ENCODE results near the gene RAB14. TPM values are rescaled to one million over a fixed set of nuclear protein-coding genes. Genes with fewer than 3 reads are reported as not detected.
A peak's percentile ranks its signal among the peaks of the same experiment; 100 is the strongest.

RAB14 gene
- total and polyA plus RNA-seq, 10 of the 15 experiments (the other 5 are each of a cell fraction or from before 2014, with no cell fraction given) = 16.7 to 59.9 (median 25.4) TPM

DNA sequence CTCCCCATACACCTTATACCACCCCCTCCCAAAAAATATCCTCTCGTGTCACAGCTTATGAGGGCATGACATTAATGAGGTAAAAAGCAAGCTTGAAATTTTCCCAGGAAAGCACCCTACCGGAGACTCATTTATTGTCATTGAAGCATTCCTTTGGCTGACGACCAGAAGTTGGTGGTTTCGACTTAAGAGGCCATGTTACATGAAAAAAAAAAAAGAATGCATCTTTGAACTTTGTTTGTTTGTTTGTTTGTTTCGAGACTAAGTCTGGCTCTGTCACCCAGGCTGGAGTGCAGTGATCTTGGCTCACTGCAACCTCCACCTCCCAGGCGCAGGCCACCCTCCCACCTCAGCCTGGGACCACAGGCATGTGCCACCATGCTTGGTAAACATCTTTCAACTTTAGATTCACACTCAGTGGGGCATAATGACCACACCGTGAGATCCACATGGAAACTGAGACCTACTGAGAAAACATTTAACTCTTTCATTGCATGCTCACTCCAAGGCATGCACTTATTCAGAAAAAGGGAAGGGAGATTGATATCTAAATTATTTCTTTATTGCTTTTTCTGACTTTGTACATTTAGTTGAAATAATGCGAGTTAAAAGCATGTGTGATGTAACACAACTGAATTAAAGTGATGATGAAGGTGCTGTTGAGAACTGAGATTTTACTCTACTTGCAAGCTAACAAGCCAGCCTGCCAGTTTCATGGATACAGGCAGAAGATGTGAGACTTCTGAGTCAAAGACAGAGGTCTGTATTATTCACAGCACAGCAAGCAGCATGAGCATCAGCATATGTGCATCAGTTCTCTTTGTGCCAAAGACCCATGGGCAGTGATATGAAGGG is 5.1 kb upstream of the RAB14 start (continued):
- TF ChIP-seq, protein P1, sequence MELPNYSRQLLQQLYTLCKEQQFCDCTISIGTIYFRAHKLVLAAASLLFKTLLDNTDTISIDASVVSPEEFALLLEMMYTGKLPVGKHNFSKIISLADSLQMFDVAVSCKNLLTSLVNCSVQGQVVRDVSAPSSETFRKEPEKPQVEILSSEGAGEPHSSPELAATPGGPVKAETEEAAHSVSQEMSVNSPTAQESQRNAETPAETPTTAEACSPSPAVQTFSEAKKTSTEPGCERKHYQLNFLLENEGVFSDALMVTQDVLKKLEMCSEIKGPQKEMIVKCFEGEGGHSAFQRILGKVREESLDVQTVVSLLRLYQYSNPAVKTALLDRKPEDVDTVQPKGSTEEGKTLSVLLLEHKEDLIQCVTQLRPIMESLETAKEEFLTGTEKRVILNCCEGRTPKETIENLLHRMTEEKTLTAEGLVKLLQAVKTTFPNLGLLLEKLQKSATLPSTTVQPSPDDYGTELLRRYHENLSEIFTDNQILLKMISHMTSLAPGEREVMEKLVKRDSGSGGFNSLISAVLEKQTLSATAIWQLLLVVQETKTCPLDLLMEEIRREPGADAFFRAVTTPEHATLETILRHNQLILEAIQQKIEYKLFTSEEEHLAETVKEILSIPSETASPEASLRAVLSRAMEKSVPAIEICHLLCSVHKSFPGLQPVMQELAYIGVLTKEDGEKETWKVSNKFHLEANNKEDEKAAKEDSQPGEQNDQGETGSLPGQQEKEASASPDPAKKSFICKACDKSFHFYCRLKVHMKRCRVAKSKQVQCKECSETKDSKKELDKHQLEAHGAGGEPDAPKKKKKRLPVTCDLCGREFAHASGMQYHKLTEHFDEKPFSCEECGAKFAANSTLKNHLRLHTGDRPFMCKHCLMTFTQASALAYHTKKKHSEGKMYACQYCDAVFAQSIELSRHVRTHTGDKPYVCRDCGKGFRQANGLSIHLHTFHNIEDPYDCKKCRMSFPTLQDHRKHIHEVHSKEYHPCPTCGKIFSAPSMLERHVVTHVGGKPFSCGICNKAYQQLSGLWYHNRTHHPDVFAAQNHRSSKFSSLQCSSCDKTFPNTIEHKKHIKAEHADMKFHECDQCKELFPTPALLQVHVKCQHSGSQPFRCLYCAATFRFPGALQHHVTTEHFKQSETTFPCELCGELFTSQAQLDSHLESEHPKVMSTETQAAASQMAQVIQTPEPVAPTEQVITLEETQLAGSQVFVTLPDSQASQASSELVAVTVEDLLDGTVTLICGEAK (IDR thresholded peaks at IDR 0.05; ENCODE audit: borderline replicate concordance) = no peak
- TF ChIP-seq MEF2B (IDR thresholded peaks at IDR 0.05; ENCODE audit: partially characterized antibody, poor library complexity, severe bottlenecking) (no peak), STAT3 (IDR thresholded peaks at IDR 0.05; ENCODE audit: low read depth, low read length) (no peak), NRF1 (conservative IDR thresholded peaks at IDR 0.05; ENCODE audit: low read depth, low read length) (no peak), ZNF384 (IDR thresholded peaks at IDR 0.05; ENCODE audit: borderline replicate concordance, low read depth, low read length) (peak; percentile 27), BCL11A (IDR thresholded peaks at IDR 0.05; ENCODE audit: low read depth, low read length) (0 out of 2 replicates have a peak, but pooled peaks have one; percentile 3), FOS (IDR thresholded peaks at IDR 0.05; ENCODE audit: borderline replicate concordance, extremely low read depth, insufficient read length) (no peak), NR2F1 (conservative IDR thresholded peaks at IDR 0.05) (no peak), IRF4 (IDR thresholded peaks at IDR 0.05; ENCODE audit: low read depth, low read length) (peak; percentile 19; the same call in 1 of the 2 replicates), CHD1 (IDR thresholded peaks at IDR 0.05; ENCODE audit: low read depth, low read length) (no peak), JUNB (IDR thresholded peaks at IDR 0.05) (peak; percentile 14; the same call in 1 of the 2 replicates)
- TF ChIP-seq, protein P2, sequence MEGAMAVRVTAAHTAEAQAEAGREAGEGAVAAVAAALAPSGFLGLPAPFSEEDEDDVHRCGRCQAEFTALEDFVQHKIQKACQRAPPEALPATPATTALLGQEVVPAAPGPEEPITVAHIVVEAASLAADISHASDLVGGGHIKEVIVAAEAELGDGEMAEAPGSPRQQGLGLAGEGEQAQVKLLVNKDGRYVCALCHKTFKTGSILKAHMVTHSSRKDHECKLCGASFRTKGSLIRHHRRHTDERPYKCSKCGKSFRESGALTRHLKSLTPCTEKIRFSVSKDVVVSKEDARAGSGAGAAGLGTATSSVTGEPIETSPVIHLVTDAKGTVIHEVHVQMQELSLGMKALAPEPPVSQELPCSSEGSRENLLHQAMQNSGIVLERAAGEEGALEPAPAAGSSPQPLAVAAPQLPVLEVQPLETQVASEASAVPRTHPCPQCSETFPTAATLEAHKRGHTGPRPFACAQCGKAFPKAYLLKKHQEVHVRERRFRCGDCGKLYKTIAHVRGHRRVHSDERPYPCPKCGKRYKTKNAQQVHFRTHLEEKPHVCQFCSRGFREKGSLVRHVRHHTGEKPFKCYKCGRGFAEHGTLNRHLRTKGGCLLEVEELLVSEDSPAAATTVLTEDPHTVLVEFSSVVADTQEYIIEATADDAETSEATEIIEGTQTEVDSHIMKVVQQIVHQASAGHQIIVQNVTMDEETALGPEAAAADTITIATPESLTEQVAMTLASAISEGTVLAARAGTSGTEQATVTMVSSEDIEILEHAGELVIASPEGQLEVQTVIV (IDR thresholded peaks at IDR 0.05; ENCODE audit: borderline replicate concordance, partially characterized antibody) = no peak
- TF ChIP-seq, protein P3, sequence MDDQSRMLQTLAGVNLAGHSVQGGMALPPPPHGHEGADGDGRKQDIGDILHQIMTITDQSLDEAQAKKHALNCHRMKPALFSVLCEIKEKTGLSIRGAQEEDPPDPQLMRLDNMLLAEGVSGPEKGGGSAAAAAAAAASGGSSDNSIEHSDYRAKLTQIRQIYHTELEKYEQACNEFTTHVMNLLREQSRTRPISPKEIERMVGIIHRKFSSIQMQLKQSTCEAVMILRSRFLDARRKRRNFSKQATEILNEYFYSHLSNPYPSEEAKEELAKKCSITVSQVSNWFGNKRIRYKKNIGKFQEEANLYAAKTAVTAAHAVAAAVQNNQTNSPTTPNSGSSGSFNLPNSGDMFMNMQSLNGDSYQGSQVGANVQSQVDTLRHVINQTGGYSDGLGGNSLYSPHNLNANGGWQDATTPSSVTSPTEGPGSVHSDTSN (IDR thresholded peaks at IDR 0.05; ENCODE audit: insufficient replicate concordance, low read depth, low read length) = no peak
- TF ChIP-seq, protein P4, sequence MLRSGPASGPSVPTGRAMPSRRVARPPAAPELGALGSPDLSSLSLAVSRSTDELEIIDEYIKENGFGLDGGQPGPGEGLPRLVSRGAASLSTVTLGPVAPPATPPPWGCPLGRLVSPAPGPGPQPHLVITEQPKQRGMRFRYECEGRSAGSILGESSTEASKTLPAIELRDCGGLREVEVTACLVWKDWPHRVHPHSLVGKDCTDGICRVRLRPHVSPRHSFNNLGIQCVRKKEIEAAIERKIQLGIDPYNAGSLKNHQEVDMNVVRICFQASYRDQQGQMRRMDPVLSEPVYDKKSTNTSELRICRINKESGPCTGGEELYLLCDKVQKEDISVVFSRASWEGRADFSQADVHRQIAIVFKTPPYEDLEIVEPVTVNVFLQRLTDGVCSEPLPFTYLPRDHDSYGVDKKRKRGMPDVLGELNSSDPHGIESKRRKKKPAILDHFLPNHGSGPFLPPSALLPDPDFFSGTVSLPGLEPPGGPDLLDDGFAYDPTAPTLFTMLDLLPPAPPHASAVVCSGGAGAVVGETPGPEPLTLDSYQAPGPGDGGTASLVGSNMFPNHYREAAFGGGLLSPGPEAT (IDR thresholded peaks at IDR 0.05; ENCODE audit: low read depth) = peak; percentile 24; the same call in 1 of the 2 replicates
- TF ChIP-seq, protein P5, sequence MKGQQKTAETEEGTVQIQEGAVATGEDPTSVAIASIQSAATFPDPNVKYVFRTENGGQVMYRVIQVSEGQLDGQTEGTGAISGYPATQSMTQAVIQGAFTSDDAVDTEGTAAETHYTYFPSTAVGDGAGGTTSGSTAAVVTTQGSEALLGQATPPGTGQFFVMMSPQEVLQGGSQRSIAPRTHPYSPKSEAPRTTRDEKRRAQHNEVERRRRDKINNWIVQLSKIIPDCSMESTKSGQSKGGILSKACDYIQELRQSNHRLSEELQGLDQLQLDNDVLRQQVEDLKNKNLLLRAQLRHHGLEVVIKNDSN (IDR thresholded peaks at IDR 0.05; ENCODE audit: borderline replicate concordance, extremely low read length, insufficient read depth, low read depth, low read length) = no peak
